ENCODE results near the gene EIF4E3.

EIF4E3 gene

GRCh38 chr3:71758091-71758490 is 32.9 kb upstream of the EIF4E3 start:
- no peak for ATAC-seq
- TF ChIP-seq ARNTL (CRISPR knock-in tag; IDR thresholded peaks at IDR 0.05; ENCODE audit: borderline replicate concordance, low read depth) (no peak), OSR1 (CRISPR knock-in tag; IDR thresholded peaks at IDR 0.05) (no peak), SNAI2 (CRISPR knock-in tag; IDR thresholded peaks at IDR 0.05) (no peak), TCF4 (CRISPR knock-in tag; IDR thresholded peaks at IDR 0.05; ENCODE audit: borderline replicate concordance) (no peak), ZFP30 (CRISPR knock-in tag; IDR thresholded peaks at IDR 0.05) (no peak), CSDC2 (CRISPR knock-in tag; IDR thresholded peaks at IDR 0.05) (no peak), ZNF70 (CRISPR knock-in tag; IDR thresholded peaks at IDR 0.05) (no peak), ZFP3 (CRISPR knock-in tag; IDR thresholded peaks at IDR 0.05) (no peak)

GRCh38 chr3:71754610-71755253 is 29.5 kb upstream of the EIF4E3 start:
- ATAC-seq, result no peak

GRCh38 chr3:71753701-71754609 is 28.8 kb upstream of the EIF4E3 start, which contains the start of gene GPR27:
TSS of gene GPR27 (plus strand) at chr3:71753855. CDS start at chr3:71754050, 195 bp downstream.
- ATAC-seq, result peak; percentile 75
- TF ChIP-seq TOX (CRISPR knock-in tag; IDR thresholded peaks at IDR 0.05; ENCODE audit: borderline replicate concordance) (no peak), TCF4 (CRISPR knock-in tag; IDR thresholded peaks at IDR 0.05; ENCODE audit: borderline replicate concordance) (no peak), SNAI2 (CRISPR knock-in tag; IDR thresholded peaks at IDR 0.05) (no peak), ZNF70 (CRISPR knock-in tag; IDR thresholded peaks at IDR 0.05) (no peak), GLIS3 (CRISPR knock-in tag; IDR thresholded peaks at IDR 0.05) (no peak), POU6F1 (CRISPR knock-in tag; IDR thresholded peaks at IDR 0.05; ENCODE audit: borderline replicate concordance, low read depth) (no peak), ZNF8 (CRISPR knock-in tag; IDR thresholded peaks at IDR 0.05) (no peak), ZNF565 (CRISPR knock-in tag; conservative IDR thresholded peaks at IDR 0.05; ENCODE audit: low read depth) (no peak), PATZ1 (CRISPR knock-in tag; IDR thresholded peaks at IDR 0.05; ENCODE audit: borderline replicate concordance) (no peak), TSHZ2 (CRISPR knock-in tag; IDR thresholded peaks at IDR 0.05) (no peak), ZC3H10 (CRISPR knock-in tag; IDR thresholded peaks at IDR 0.05) (no peak), OSR1 (CRISPR knock-in tag; IDR thresholded peaks at IDR 0.05) (no peak)

More at GRCh38 chr3:71754610-71755253, 29.5 kb upstream of the EIF4E3 start:
- TF ChIP-seq ZFP30 (CRISPR knock-in tag; IDR thresholded peaks at IDR 0.05) (no peak), ZNF70 (CRISPR knock-in tag; IDR thresholded peaks at IDR 0.05) (no peak), SNAI2 (CRISPR knock-in tag; IDR thresholded peaks at IDR 0.05) (no peak), CSRNP3 (CRISPR knock-in tag; IDR thresholded peaks at IDR 0.05) (no peak), ZC3H10 (CRISPR knock-in tag; IDR thresholded peaks at IDR 0.05) (no peak), PPARA (CRISPR knock-in tag; IDR thresholded peaks at IDR 0.05; ENCODE audit: borderline replicate concordance) (no peak), BACH2 (CRISPR knock-in tag; IDR thresholded peaks at IDR 0.05; ENCODE audit: borderline replicate concordance) (no peak), ESRRG (CRISPR knock-in tag; IDR thresholded peaks at IDR 0.05) (no peak), TSHZ2 (CRISPR knock-in tag; IDR thresholded peaks at IDR 0.05) (no peak), TOX (CRISPR knock-in tag; IDR thresholded peaks at IDR 0.05; ENCODE audit: borderline replicate concordance) (no peak)
